ENCODE data around the gene CDH4.

The CDH4 gene

GRCh38 chr20:61880706-61881105 is 628.6 kb downstream of the CDH4 start:
- no peak for DNase-seq (ENCODE audit: low read depth)

- no peak for DNase-seq (ENCODE audit: low read depth)
Observed at GRCh38 chr20:61881416-61881815, 629.4 kb downstream of the CDH4 start.

GRCh38 chr20:61881861-61882260 is 629.8 kb downstream of the CDH4 start:
- no peak for DNase-seq (ENCODE audit: low read depth)

- DNase-seq (ENCODE audit: low read depth), result no peak
Observed at GRCh38 chr20:61882716-61883615, 630.9 kb downstream of the CDH4 start.

GRCh38 chr20:61883857-61884393 is 631.9 kb downstream of the CDH4 start:
- no peak for DNase-seq (ENCODE audit: low read depth)

- DNase-seq (ENCODE audit: low read depth), result no peak
Observed at GRCh38 chr20:61884571-61885389, 632.7 kb downstream of the CDH4 start.

- no peak for DNase-seq (ENCODE audit: low read depth)
Observed at GRCh38 chr20:61885759-61886715, 634.0 kb downstream of the CDH4 start.

GRCh38 chr20:61886721-61887595 is 634.9 kb downstream of the CDH4 start:
- peak; percentile 27 for DNase-seq (ENCODE audit: low read depth)

GRCh38 chr20:61887596-61888093 is 635.6 kb downstream of the CDH4 start:
- no peak for DNase-seq (ENCODE audit: low read depth)

- DNase-seq (ENCODE audit: low read depth), result no peak
Observed at GRCh38 chr20:61888101-61888865, 636.2 kb downstream of the CDH4 start.

GRCh38 chr20:61889659-61890058 is 637.6 kb downstream of the CDH4 start:
- DNase-seq (ENCODE audit: low read depth), result no peak

GRCh38 chr20:61890210-61890609 is 638.1 kb downstream of the CDH4 start:
- DNase-seq (ENCODE audit: low read depth), result no peak

GRCh38 chr20:61891476-61891875 is 639.4 kb downstream of the CDH4 start:
- no peak for DNase-seq (ENCODE audit: low read depth)

GRCh38 chr20:61891916-61892649 is 640.0 kb downstream of the CDH4 start:
- DNase-seq (ENCODE audit: low read depth), result no peak

- no peak for DNase-seq (ENCODE audit: low read depth)
Observed at GRCh38 chr20:61895016-61895415, 643.0 kb downstream of the CDH4 start.

- no peak for DNase-seq (ENCODE audit: low read depth)
Observed at GRCh38 chr20:61895686-61896057, 643.6 kb downstream of the CDH4 start.

- peak; percentile 14 for DNase-seq (ENCODE audit: low read depth)
Observed at GRCh38 chr20:61896058-61896961, 644.2 kb downstream of the CDH4 start.

Measured in fibroblast of the conjunctiva (primary cell).